NAMALWA (cell line): ENCODE data around the gene GALNT13.

Source experiments
- DNase-seq: peaks from one replicate; pipeline ENCODE4 v3.0.0-alpha.2; 2015; ENCODE audit warnings: low spot score

Gene GALNT13

DNA sequence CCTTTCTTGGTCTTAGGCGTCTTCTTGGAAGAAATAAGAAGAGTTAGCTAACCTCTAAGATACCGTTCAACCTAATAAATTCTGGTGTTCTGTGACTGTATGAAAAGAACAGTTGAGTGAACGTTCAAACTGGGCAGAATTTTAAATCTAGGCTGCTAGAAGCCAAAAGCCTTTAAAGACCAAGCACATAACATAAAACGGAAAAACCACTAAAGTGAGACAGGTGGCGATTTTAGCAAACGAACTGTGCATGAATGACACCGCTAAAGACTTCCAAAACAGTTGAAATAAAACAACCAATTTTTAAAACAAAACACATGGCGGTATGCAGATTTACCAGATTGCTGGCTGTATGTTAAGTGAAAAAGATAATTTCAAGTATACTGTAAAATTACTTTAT lies 73.1 kb downstream of the GALNT13 start:
- DNase-seq: no peak

- no peak for DNase-seq
Observed at GRCh38 chr2:153946036-153946435, 74.3 kb downstream of the GALNT13 start.

- no peak for DNase-seq
Observed at GRCh38 chr2:153953761-153954160, 82.0 kb downstream of the GALNT13 start.

DNA sequence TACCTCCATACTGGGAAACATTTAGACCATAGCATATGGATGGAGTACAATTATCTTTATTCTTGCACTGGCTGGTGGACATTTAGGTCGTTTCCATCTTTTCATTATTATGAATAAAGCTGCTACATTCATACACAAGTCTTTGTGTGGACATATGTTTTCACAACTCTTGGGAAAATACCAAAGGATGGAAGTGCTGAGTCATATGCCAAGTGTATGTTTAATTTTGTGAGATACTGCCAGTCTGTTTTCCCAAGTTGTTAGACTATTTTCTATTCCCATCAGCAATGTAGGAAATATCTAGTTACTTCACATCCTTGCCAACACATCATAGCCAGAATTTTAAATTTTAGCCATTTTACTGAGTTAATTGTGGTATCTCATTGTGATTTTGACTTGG lies 91.5 kb downstream of the GALNT13 start:
- no peak for DNase-seq

- DNase-seq: no peak
Observed at GRCh38 chr2:153967248-153967973, 95.7 kb downstream of the GALNT13 start.

DNA sequence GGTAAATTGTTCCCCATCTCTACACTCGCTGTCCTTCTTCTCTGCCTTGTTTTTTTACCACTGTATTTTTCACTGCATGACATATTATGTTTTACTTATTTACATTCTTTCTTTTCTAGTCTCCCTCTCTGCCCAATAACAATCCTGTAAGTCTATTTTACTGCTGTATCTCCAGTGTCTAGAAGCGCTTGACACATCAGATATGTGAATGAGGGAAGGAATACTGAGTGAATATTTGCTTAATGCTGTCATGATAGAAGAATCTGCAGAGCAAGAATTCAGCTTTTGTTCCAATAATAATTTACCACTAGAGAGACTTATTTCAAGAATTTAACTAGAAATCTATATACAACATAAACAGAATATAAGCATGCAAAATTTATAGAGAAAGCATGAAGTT lies 99.5 kb downstream of the GALNT13 start:
- no peak for DNase-seq

GRCh38 chr2:153971855-153972254 lies 100.1 kb downstream of the GALNT13 start:
- no peak for DNase-seq

DNA sequence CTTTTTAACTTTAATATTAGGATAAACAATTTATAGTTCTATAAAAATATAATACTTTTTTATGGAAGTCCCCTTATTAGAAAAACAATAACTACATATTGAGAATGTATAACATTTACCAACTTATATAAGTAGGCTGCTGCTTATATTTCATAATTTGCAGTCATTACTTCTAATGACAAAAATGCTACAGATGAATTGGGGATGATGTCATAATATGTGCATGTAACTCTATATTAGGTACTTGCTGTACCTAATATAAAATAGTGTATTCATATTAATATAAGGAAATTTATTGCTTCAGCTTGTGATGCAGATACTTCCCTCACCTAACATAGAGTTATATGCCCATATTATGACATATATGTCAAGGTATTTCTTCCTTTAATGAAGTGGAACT lies 100.7 kb downstream of the GALNT13 start:
- DNase-seq: no peak

GRCh38 chr2:153986488-153987229 lies 114.9 kb downstream of the GALNT13 start:
- no peak for DNase-seq

DNA sequence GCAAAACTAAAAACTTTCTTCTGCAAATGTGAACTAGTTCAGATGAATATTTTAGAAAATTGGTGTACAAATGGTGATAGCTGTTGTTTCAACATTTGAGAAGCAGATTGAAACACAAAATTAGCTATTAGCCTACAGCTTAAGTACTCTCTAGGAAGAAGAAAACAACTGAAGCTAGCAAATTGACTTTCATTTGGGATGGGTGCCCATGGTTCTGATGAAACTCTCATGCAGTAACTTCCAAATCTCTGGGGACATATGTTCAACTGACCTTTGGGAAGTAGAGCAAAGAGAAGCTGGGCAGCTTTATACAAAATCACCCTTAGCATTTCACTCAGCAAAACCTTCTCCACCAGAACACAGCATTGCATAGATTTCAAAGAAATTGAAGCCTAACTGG lies 119.0 kb downstream of the GALNT13 start:
- no peak for DNase-seq

DNA sequence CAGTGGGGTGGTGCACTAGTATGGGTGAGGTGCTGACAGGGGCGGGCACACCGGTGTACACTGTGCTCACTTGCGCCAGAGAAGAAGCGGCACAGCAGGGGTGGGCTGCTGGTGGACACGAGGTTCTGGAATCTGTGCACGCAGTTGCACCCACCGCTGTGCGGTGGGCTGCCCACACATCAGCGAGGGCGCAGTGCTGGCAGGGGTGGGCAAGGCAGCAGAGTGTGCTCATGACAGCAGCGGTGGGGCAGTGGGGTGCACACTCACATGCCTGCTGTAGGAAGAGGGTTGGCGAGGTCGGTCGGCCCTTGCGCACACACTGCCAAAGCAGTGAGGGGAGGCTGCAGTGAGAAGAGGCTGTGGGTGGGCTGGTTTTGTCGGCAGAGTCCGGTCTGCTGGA lies 141.8 kb downstream of the GALNT13 start:
- no peak for DNase-seq

- DNase-seq: no peak
Observed at GRCh38 chr2:154015233-154015632, 143.5 kb downstream of the GALNT13 start.

- DNase-seq: no peak
Observed at GRCh38 chr2:154029504-154029903, 157.8 kb downstream of the GALNT13 start.

DNA sequence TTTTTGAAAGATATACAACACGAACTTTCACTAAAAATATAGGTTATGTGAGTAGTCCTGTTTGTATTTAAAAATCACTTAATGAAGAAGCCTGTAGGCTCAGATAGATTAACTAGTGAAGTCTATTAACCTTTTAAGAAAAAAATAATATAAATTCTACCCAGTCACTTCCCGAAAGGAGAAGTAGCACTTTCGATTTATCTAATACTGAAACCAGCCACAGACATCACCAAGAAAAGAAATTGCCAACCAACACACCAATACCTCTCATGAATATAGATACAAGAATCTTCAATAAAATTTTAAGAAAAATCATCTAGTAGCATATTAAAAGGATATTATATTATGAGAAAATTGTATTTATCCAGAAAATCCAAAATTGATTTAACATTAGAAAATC lies 160.5 kb downstream of the GALNT13 start:
- DNase-seq: no peak

GRCh38 chr2:154046493-154046892 lies 174.8 kb downstream of the GALNT13 start:
- DNase-seq: no peak

DNA sequence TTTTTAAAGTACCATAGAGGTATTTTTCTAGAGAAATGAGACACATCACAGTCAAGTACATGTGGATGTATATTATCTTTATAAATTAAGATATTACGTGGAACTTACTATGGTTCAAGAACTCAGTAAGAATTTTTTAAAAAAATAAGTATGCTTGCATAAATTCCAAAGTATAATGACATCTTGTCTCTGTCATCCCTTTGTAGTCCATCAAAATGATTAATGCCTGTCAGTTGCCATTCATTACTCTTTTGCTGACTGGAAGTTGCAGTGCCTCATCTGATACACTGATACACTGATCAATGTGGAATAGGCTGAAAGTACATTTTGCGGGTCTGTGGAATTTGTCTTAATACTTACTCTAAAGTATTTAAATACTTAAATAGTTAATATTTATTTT lies 177.2 kb downstream of the GALNT13 start:
- DNase-seq: no peak

DNA sequence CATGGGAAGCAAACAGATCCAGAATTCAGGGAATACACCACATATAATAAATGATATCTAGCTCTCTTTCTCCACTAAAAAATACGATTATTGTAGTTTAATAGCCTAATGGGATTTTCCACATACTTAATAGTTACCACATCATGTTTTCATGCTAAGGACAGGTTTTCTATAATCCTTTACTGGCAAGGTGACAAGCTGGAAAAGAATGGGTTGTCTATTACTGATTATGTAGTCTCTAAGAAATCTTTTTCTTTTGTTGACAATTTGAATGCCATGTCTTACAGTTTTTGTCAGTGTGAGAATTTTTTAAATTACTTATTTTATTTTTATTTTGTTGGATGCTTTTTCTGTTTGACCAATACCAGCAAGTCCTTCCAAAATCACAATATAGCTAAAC lies 177.8 kb downstream of the GALNT13 start:
- no peak for DNase-seq

- DNase-seq: no peak
Observed at GRCh38 chr2:154067124-154067523, 195.4 kb downstream of the GALNT13 start.

DNA sequence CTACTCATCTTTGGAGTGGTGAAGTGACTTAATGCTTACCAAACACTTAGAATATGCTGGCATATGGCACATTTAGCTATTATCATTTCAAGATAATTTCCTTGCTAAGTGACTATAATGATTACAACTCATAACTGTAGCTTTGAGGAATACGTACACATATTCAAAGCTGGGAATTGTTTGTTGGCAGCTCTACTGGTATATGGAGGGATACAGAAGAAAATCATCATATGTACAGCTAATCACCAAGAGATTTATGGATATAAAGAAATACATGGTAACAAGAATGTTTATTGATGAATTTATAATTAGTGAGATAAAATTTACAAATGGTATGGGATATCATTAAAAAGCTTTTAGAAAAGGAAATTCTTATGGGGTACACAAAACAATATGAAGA lies 207.2 kb downstream of the GALNT13 start:
- no peak for DNase-seq

GRCh38 chr2:154092571-154092970 lies 220.8 kb downstream of the GALNT13 start:
- DNase-seq: no peak

- DNase-seq: no peak
Observed at GRCh38 chr2:154093856-154094255, 222.1 kb downstream of the GALNT13 start.

DNA sequence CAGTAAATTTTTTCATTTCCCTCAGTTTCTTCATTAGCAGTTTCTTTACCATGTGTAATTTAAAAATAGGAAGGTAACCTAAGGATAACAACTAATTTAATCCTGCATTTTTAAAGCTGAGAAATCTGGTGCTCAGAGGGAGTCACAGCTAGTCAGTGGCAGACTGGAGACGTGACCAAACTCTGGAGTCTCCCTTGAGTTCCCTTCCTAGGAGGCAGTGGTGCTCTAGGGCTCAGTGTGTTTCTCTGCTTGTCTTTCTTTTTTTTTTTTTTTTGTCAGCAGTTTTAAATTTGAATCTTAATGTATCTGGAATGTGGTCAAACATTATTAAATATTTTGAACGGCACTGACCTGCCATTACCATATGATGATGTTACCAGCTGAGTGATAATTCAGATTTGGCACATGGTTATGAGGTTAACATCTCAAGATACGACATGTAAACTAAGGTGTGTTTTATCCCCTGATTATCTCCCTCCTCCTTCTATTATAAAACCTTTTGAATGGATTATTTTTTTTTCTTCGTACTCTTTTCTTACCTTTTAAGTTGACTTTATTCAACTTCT lies 226.2 kb downstream of the GALNT13 start:
- no peak for DNase-seq

GRCh38 chr2:154120706-154121105 lies 249.0 kb downstream of the GALNT13 start:
- DNase-seq: no peak
